Activated naive CD8-positive, alpha-beta T cell treated with anti-CD3 and anti-CD28 coated beads for 36 hours (primary cell): ENCODE measurements around the gene CXCR1. TPM values are rescaled to one million over a fixed set of nuclear protein-coding genes. Genes with fewer than 3 reads are reported as not detected.
"Not testable (repeated sequence)": the region's sequence is repeated elsewhere in the genome, so short reads cannot be mapped to it uniquely, and the experiment has no call there.

ENCODE experiments used
- DNase-seq: peaks from one replicate; pipeline ENCODE4 v3.0.0; 2021
- H3K27ac Mint-ChIP-seq: one replicate; pipeline ENCODE4 v1.8.0; 2022; ENCODE audit warnings: mild to moderate bottlenecking, moderate library complexity, mixed read lengths
- H3K27me3 Mint-ChIP-seq: one replicate; pipeline ENCODE4 v1.8.0; 2022; ENCODE audit warnings: mild to moderate bottlenecking, mixed read lengths
- H3K36me3 Mint-ChIP-seq: one replicate; pipeline ENCODE4 v1.8.0; 2021; ENCODE audit warnings: mild to moderate bottlenecking, mixed read lengths
- H3K4me1 Mint-ChIP-seq: one replicate; pipeline ENCODE4 v1.8.0; 2021; ENCODE audit warnings: mixed read lengths
- H3K4me3 Mint-ChIP-seq: one replicate; pipeline ENCODE4 v1.8.0; 2022; ENCODE audit warnings: mild to moderate bottlenecking, moderate library complexity, mixed read lengths
- H3K9me3 Mint-ChIP-seq: one replicate; pipeline ENCODE4 v1.8.0; 2022; ENCODE audit warnings: mixed read lengths
- total RNA-seq, 2 experiments: library from RNA; stranded (reverse); gene quantifications; one replicate each; pipeline ENCODE4 v1.2.3, GENCODE V29; 2021

CXCR1 gene
- total RNA-seq, 2 experiments from 2014 or later, result not detected

- H3K4me1 Mint-ChIP-seq, result peaks cover 2% of the 10 kb centered on the region
- no peak overlapping the region for H3K4me3 Mint-ChIP-seq
- H3K9me3 Mint-ChIP-seq, result no peaks in the 10 kb centered on the region
- H3K27ac Mint-ChIP-seq, result no peak overlapping the region
- peaks cover 3% of the 10 kb centered on the region for H3K27me3 Mint-ChIP-seq
- no peaks in the 10 kb centered on the region for H3K36me3 Mint-ChIP-seq
- DNase-seq, result no peak
Measured at GRCh38 chr2:218172845-218173244, 6.1 kb upstream of the CXCR1 start.

- not testable (repeated sequence) for H3K27ac Mint-ChIP-seq, DNase-seq, H3K9me3 Mint-ChIP-seq, H3K36me3 Mint-ChIP-seq, H3K27me3 Mint-ChIP-seq, H3K4me3 Mint-ChIP-seq
- H3K4me1 Mint-ChIP-seq, result peaks cover 11% of the 10 kb centered on the region
Measured at GRCh38 chr2:218171744-218172143, 5.0 kb upstream of the CXCR1 start.

- no peak for DNase-seq
- Mint-ChIP-seq H3K36me3 (no peaks in the 10 kb centered on the region), H3K4me3 (no peak overlapping the region), H3K9me3 (no peaks in the 10 kb centered on the region), H3K4me1 (peaks cover 14% of the 10 kb centered on the region), H3K27me3 (peaks cover 3% of the 10 kb centered on the region), H3K27ac (no peak overlapping the region)
Measured at GRCh38 chr2:218169757-218170546, 3.2 kb upstream of the CXCR1 start.

- DNase-seq, result peak; percentile 65
- Mint-ChIP-seq H3K4me3 (no peak overlapping the region), H3K9me3 (no peaks in the 10 kb centered on the region), H3K36me3 (no peaks in the 10 kb centered on the region), H3K27ac (no peak overlapping the region), H3K4me1 (peaks cover 14% of the 10 kb centered on the region), H3K27me3 (peaks cover 3% of the 10 kb centered on the region)
Measured at GRCh38 chr2:218168635-218169462, 2.1 kb upstream of the CXCR1 start.

- no peak overlapping the region for H3K4me3 Mint-ChIP-seq
- DNase-seq, result no peak
- no peaks in the 10 kb centered on the region for H3K9me3 Mint-ChIP-seq
- no peak overlapping the region for H3K27ac Mint-ChIP-seq
- peaks cover 14% of the 10 kb centered on the region for H3K4me1 Mint-ChIP-seq
- H3K27me3 Mint-ChIP-seq, result peaks cover 3% of the 10 kb centered on the region
- no peaks in the 10 kb centered on the region for H3K36me3 Mint-ChIP-seq
Measured at GRCh38 chr2:218168016-218168415, 1.3 kb upstream of the CXCR1 start.

GRCh38 chr2:218162814-218163213, 3.9 kb downstream of the CXCR1 start:
- no peaks in the 10 kb centered on the region for H3K9me3 Mint-ChIP-seq
- H3K27me3 Mint-ChIP-seq, result no peaks in the 10 kb centered on the region
- H3K4me1 Mint-ChIP-seq, result peaks cover 12% of the 10 kb centered on the region
- DNase-seq, result no peak
- H3K4me3 Mint-ChIP-seq, result no peak overlapping the region
- no peaks in the 10 kb centered on the region for H3K36me3 Mint-ChIP-seq
- H3K27ac Mint-ChIP-seq, result no peak overlapping the region

- Mint-ChIP-seq H3K4me1 (peaks cover 2% of the 10 kb centered on the region), H3K27ac (no peak overlapping the region), H3K9me3 (no peaks in the 10 kb centered on the region), H3K4me3 (no peak overlapping the region), H3K27me3 (no peaks in the 10 kb centered on the region), H3K36me3 (no peaks in the 10 kb centered on the region)
- no peak for DNase-seq
Measured at GRCh38 chr2:218161644-218162043, 5.1 kb downstream of the CXCR1 start.

- Mint-ChIP-seq H3K4me1 (no peaks in the 10 kb centered on the region), H3K4me3 (no peak overlapping the region), H3K27ac (no peak overlapping the region), H3K9me3 (no peaks in the 10 kb centered on the region), H3K27me3 (no peaks in the 10 kb centered on the region), H3K36me3 (no peaks in the 10 kb centered on the region)
- no peak for DNase-seq
Measured at GRCh38 chr2:218155953-218156479, 10.7 kb downstream of the CXCR1 start.

GRCh38 chr2:218152777-218153176, 14.0 kb downstream of the CXCR1 start:
- Mint-ChIP-seq H3K4me1 (no peaks in the 10 kb centered on the region), H3K9me3 (no peaks in the 10 kb centered on the region), H3K4me3 (no peak overlapping the region), H3K27me3 (no peaks in the 10 kb centered on the region), H3K27ac (no peak overlapping the region), H3K36me3 (no peaks in the 10 kb centered on the region)
- DNase-seq, result no peak

GRCh38 chr2:218152172-218152571, 14.6 kb downstream of the CXCR1 start:
- no peak overlapping the region for H3K27ac Mint-ChIP-seq
- no peaks in the 10 kb centered on the region for H3K9me3 Mint-ChIP-seq
- DNase-seq, result no peak
- H3K4me3 Mint-ChIP-seq, result no peak overlapping the region
- no peaks in the 10 kb centered on the region for H3K4me1 Mint-ChIP-seq
- H3K27me3 Mint-ChIP-seq, result no peaks in the 10 kb centered on the region
- H3K36me3 Mint-ChIP-seq, result no peaks in the 10 kb centered on the region

- Mint-ChIP-seq H3K27ac (no peak overlapping the region), H3K4me1 (no peaks in the 10 kb centered on the region), H3K9me3 (no peaks in the 10 kb centered on the region), H3K27me3 (no peaks in the 10 kb centered on the region), H3K4me3 (no peak overlapping the region), H3K36me3 (no peaks in the 10 kb centered on the region)
- no peak for DNase-seq
Measured at GRCh38 chr2:218149848-218150440, 16.8 kb downstream of the CXCR1 start.

GRCh38 chr2:218149098-218149497, 17.7 kb downstream of the CXCR1 start:
- no peaks in the 10 kb centered on the region for H3K4me1 Mint-ChIP-seq
- no peaks in the 10 kb centered on the region for H3K27me3 Mint-ChIP-seq
- no peaks in the 10 kb centered on the region for H3K9me3 Mint-ChIP-seq
- DNase-seq, result no peak
- no peak overlapping the region for H3K4me3 Mint-ChIP-seq
- H3K36me3 Mint-ChIP-seq, result no peaks in the 10 kb centered on the region
- no peak overlapping the region for H3K27ac Mint-ChIP-seq

GRCh38 chr2:218146056-218146455, 20.7 kb downstream of the CXCR1 start:
- no peak for DNase-seq
- no peak overlapping the region for H3K4me3 Mint-ChIP-seq
- no peaks in the 10 kb centered on the region for H3K9me3 Mint-ChIP-seq
- no peaks in the 10 kb centered on the region for H3K27me3 Mint-ChIP-seq
- no peaks in the 10 kb centered on the region for H3K36me3 Mint-ChIP-seq
- no peaks in the 10 kb centered on the region for H3K4me1 Mint-ChIP-seq
- H3K27ac Mint-ChIP-seq, result no peak overlapping the region

GRCh38 chr2:218145124-218145523, 21.6 kb downstream of the CXCR1 start:
- no peaks in the 10 kb centered on the region for H3K4me1 Mint-ChIP-seq
- H3K4me3 Mint-ChIP-seq, result no peak overlapping the region
- H3K36me3 Mint-ChIP-seq, result no peaks in the 10 kb centered on the region
- no peak for DNase-seq
- no peaks in the 10 kb centered on the region for H3K27me3 Mint-ChIP-seq
- no peaks in the 10 kb centered on the region for H3K9me3 Mint-ChIP-seq
- H3K27ac Mint-ChIP-seq, result no peak overlapping the region

GRCh38 chr2:218138047-218138446, 28.7 kb downstream of the CXCR1 start:
- H3K4me3 Mint-ChIP-seq, result no peak overlapping the region
- peaks cover 31% of the 10 kb centered on the region for H3K27me3 Mint-ChIP-seq
- no peaks in the 10 kb centered on the region for H3K9me3 Mint-ChIP-seq
- no peaks in the 10 kb centered on the region for H3K36me3 Mint-ChIP-seq
- no peak overlapping the region for H3K27ac Mint-ChIP-seq
- no peaks in the 10 kb centered on the region for H3K4me1 Mint-ChIP-seq
- no peak for DNase-seq
